ENCODE measurements around the gene NHP2.

Gene NHP2

GRCh38 chr5:178174456-178174855 is 20.8 kb upstream of the NHP2 start:
- no peak for DNase-seq

- no peak for DNase-seq
Observed at GRCh38 chr5:178170455-178170854, 16.8 kb upstream of the NHP2 start.

GRCh38 chr5:178165581-178165980 is 11.9 kb upstream of the NHP2 start:
- DNase-seq: no peak

- peak; percentile 82 for DNase-seq
Observed at GRCh38 chr5:178163772-178164735, 10.4 kb upstream of the NHP2 start.

GRCh38 chr5:178162481-178162880 is 8.8 kb upstream of the NHP2 start:
- no peak for DNase-seq

- no peak for DNase-seq
Observed at GRCh38 chr5:178160176-178160575, 6.5 kb upstream of the NHP2 start.

GRCh38 chr5:178155065-178155464 is 1.4 kb upstream of the NHP2 start:
- DNase-seq: no peak

- DNase-seq: no peak
Observed at GRCh38 chr5:178152491-178153444, 917 bp downstream of the NHP2 start.

- no peak for DNase-seq
Observed at GRCh38 chr5:178150977-178151734, 2.5 kb downstream of the NHP2 start.

GRCh38 chr5:178149199-178149932 is 4.3 kb downstream of the NHP2 start:
- no peak for DNase-seq

GRCh38 chr5:178147406-178147805 is 6.3 kb downstream of the NHP2 start:
- DNase-seq: no peak

- peak; percentile 32 for DNase-seq
Observed at GRCh38 chr5:178145965-178146820, 7.5 kb downstream of the NHP2 start.

- no peak for DNase-seq
Observed at GRCh38 chr5:178143901-178144300, 9.8 kb downstream of the NHP2 start.

GRCh38 chr5:178143246-178143645 is 10.4 kb downstream of the NHP2 start:
- DNase-seq: no peak

- DNase-seq: no peak
Observed at GRCh38 chr5:178142642-178143041, 11.0 kb downstream of the NHP2 start.

- DNase-seq: no peak
Observed at GRCh38 chr5:178141550-178141949, 12.1 kb downstream of the NHP2 start.

GRCh38 chr5:178137991-178138390 is 15.7 kb downstream of the NHP2 start:
- no peak for DNase-seq

GRCh38 chr5:178136990-178137389 is 16.7 kb downstream of the NHP2 start:
- no peak for DNase-seq

- DNase-seq: no peak
Observed at GRCh38 chr5:178131446-178131996, 22.2 kb downstream of the NHP2 start.

GRCh38 chr5:178130576-178131445 is 22.9 kb downstream of the NHP2 start, which contains the start of gene RMND5B:
Gene RMND5B (plus strand): TSS chr5:178131014. CDS start chr5:178138120, 7,106 bp downstream.
- peak; percentile 41 for DNase-seq

All from NCI-H748 treated with DMSO at 0.1 percent for 48 hours (cell line).